Heart right ventricle (tissue), 16 donors: Measurements from ENCODE around the gene TSBP1. TPM values are rescaled to one million over a fixed set of nuclear protein-coding genes. Genes with fewer than 3 reads are reported as not detected.
A peak's percentile ranks its signal among the peaks of the same experiment; 100 is the strongest.

Source experiments
- ATAC-seq, 8 donors: fragments of 200-7000 bp; cut with Tn5 transposase; one replicate each; pipeline ENCODE4 v1.9.1; 2020; ENCODE audit warnings: mild to moderate bottlenecking in 8 of 8, moderate library complexity in 8 of 8, moderate number of reproducible peaks in 1 of 8
- DNase-seq, 2 donors: peaks; one replicate each; pipeline ENCODE4 v3.0.0-alpha.2; 2020
- H3K27ac ChIP-seq, 10 donors: fragments of 200-600 bp; sonication (generic) in 2 of 10; one replicate each; pipeline versions ENCODE4 v1.5.0 to v1.8.0; 2020 to 2022; ENCODE audit warnings: mild to moderate bottlenecking in 3 of 10
- H3K27me3 ChIP-seq, 7 donors: fragments of 200-600 bp; one replicate each; pipeline ENCODE4 v1.8.0; 2021 to 2022; ENCODE audit warnings: mild to moderate bottlenecking in 2 of 7
- H3K36me3 ChIP-seq, 9 donors: fragments of 200-600 bp; sonication (generic) in 1 of 9; one replicate each; pipeline versions ENCODE4 v1.5.0 to v1.8.0; 2020 to 2022; ENCODE audit warnings: mild to moderate bottlenecking in 2 of 9
- H3K4me1 ChIP-seq, 9 donors: fragments of 200-600 bp; sonication (generic) in 1 of 9; one replicate each; pipeline versions ENCODE4 v1.5.0 to v1.8.0; 2020 to 2022; ENCODE audit warnings: mild to moderate bottlenecking in 4 of 9
- H3K4me3 ChIP-seq, 10 donors: fragments of 200-600 bp; sonication (generic) in 2 of 10; one replicate each; pipeline versions ENCODE4 v1.5.0 to v1.8.0; 2020 to 2022; ENCODE audit warnings: mild to moderate bottlenecking in 7 of 10, moderate library complexity in 2 of 10
- H3K9me3 ChIP-seq, 11 donors: fragments of 200-600 bp in 10 of 11; sonication (generic) in 2 of 11; one replicate each; pipeline versions ENCODE4 v1.5.0 to v1.8.0; 2013 to 2022; ENCODE audit warnings: mild to moderate bottlenecking in 2 of 11, control low read depth in 1 of 11, moderate library complexity in 1 of 11
- WGBS, 2 donors: extraction: QIAGEN DNeasy Blood & Tissue Kit; methylation state at CpG; one replicate each; pipeline ENCODE4 v1.1.7; 2013; ENCODE audit warnings: inconsistent platforms in 1 of 2; 5-methylcytosine and 5-hydroxymethylcytosine counted together
- intact Hi-C, 10 donors: fragments of 100-400 bp; cut with DNase I; formaldehyde crosslinking; loops; one replicate each; pipeline versions ENCODE4 v1.11.1 to v1.14.2; 2022
- polyA plus RNA-seq, 2 donors: library from polyadenylated mRNA; stranded (reverse); fragments of 200-250 nt; gene quantifications; one replicate each; pipeline ENCODE4 v1.2.3, GENCODE V29; 2013
- total RNA-seq, 10 donors: library from RNA; stranded (reverse); fragmentation: NEBNext Ultra II Directional in 3 of 10; extraction: Animal tissue kit (Norgen Biotek cat#: 25700) in 3 of 10; gene quantifications; one replicate each; pipeline versions ENCODE4 v1.2.1 to v1.2.4, GENCODE V29; 2021 to 2023
- TF ChIP-seq, protein P1 (sequence below), 9 donors: fragments of 200-600 bp; sonication (generic) in 2 of 9; IDR thresholded peaks; one replicate each; pipeline versions ENCODE4 v1.5.0 to v1.8.0; 2021 to 2022; ENCODE audit warnings: antibody characterized with exemption in 9 of 9, mild to moderate bottlenecking in 5 of 9, moderate library complexity in 1 of 9
- donor health status: Arrhythmogenic right ventricular cardiomyopathy.
- donor health status: ischemic (EF 13 %, LVEDD 7.1; RV severe dilation, severe dysfunction).
- donor health status: healthy with polysubstance abuse.
- donor health status: DM: no; HTN: yes; CAD: no.
- donor health status: DM: no; HTN: no; CAD: no.
- donor health status: ischemic (EF 25% LVEDD 6.9; RV normal size, moderate dysfunction).
- donor health status: ischemic (EF 25% LVEDD 5.7; RV mildly dilated, moderate dysfunction).
- donor health status: healthy.
- donor health status: DM: yes; HTN: yes; CAD: no.
- donor health status: Ischemic cardiomyopathy.
- donor health status: ischemic (EF 35%, LVEDD 5.7; RV mildly dilated, moderate dysfunction).
- donor health status: nonischemic (EF 11% LVEDD 7.7; RV severe dilation, severe dysfunction).
- donor health status: DM: yes; HTN: yes; CAD: no.
- donor health status: PGD.
- donor health status: ischemic (EF 29% LVEDD 5.4; RV normal size, mild dysfunction).
- donor health status: nonischemic (EF 23%, LVEDD 6.1; RV moderate dilation, normal function).

Gene TSBP1
- total and polyA plus RNA-seq, 12 donors = not detected

DNA sequence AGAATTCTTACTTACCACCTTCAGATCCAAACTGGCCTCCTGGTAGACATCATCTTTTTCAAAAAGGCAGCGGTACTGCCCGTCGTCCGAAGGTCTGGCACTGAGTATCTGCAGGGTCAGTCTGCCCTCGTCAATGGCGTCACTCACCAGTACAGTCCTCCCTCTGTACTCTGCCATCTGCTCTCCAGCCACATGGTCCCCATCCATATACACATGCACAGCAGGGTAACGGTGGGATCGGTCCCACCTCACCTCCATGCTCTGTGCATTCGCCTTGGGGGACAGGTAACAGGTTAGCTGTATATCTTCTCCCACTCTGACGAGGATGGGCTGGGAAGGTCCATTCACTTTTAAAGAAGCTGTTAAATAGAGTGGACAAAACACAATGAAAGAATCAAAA, 24.3 kb upstream of the TSBP1 start:
- H3K27ac ChIP-seq = no peak overlapping the region
- DNase-seq = no peak
- H3K9me3 ChIP-seq = no peaks in the 10 kb centered on the region
- WGBS, 2 donors = 92 to 95% methylated on average over 10 of the region's 10 CpGs
- peaks cover 0 to 5% (median 0%) of the 10 kb centered on the region in 7 donors for H3K27me3 ChIP-seq
- no peaks in the 10 kb centered on the region for H3K36me3 ChIP-seq
- TF ChIP-seq, protein P1, sequence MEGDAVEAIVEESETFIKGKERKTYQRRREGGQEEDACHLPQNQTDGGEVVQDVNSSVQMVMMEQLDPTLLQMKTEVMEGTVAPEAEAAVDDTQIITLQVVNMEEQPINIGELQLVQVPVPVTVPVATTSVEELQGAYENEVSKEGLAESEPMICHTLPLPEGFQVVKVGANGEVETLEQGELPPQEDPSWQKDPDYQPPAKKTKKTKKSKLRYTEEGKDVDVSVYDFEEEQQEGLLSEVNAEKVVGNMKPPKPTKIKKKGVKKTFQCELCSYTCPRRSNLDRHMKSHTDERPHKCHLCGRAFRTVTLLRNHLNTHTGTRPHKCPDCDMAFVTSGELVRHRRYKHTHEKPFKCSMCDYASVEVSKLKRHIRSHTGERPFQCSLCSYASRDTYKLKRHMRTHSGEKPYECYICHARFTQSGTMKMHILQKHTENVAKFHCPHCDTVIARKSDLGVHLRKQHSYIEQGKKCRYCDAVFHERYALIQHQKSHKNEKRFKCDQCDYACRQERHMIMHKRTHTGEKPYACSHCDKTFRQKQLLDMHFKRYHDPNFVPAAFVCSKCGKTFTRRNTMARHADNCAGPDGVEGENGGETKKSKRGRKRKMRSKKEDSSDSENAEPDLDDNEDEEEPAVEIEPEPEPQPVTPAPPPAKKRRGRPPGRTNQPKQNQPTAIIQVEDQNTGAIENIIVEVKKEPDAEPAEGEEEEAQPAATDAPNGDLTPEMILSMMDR (IDR thresholded peaks at IDR 0.05) = no peak
- no peak for ATAC-seq
- H3K4me1 ChIP-seq = peaks cover 0 to 19% (median 3%) of the 10 kb centered on the region in 9 donors
- no peak overlapping the region for H3K4me3 ChIP-seq
- intact Hi-C loops = loop anchor here in 2 of 10 donors (10.0 kb wide), 2 partner anchors 141 to 151 kb away; no protein-coding TSS in a partner anchor

DNA sequence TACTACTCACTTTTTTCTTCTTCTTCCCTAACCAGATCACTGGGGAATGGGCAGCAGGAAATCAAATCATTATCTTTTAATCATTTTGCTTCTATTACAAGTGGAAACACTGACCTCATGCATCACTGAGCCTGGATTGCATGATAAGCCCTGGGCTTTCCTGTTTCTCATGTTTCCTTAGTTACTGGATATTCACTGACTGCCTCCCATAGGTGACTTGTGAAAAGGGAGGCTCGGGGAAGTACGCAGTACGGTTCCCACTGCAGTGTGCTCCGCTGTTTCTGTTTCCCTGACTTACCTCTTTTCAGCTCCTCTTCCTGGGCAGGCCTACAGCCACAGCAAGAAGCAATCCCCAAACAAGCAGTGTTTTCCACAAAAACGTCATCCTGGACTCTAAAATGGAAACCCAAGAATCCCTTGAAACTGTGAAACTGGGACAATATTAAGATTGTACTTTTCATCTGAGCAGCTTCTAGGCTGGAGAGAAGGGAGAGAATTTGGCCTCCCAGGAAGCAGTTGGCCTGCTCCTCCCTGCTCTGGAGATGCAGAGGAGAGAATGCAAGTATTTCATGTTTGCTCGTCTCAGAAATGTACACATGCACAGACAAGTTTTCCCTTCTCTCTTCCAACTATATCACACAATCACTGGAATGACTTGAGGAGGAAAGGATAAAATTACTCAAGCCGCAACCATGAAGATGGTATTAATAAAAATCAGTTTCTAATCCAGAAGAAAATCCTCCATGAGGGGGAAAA, 22.1 kb upstream of the TSBP1 start:
- H3K9me3 ChIP-seq = no peaks in the 10 kb centered on the region
- H3K27ac ChIP-seq = peak overlapping the region in 9 of 10 donors; percentile 23 to 87 (median 61)
- ATAC-seq = peak; percentile 88 to 99 (median 96)
- peaks cover 0 to 10% (median 0%) of the 10 kb centered on the region in 7 donors for H3K27me3 ChIP-seq
- WGBS, 2 donors = 52% methylated on average over 7 of the region's 7 CpGs
- H3K4me1 ChIP-seq = peaks cover 0 to 19% (median 3%) of the 10 kb centered on the region in 9 donors
- DNase-seq = peak in 1 of 2 donors; percentile 59
- no peak overlapping the region for H3K4me3 ChIP-seq
- TF ChIP-seq, protein P1 (IDR thresholded peaks at IDR 0.05) = peak in 3 of 9 donors; percentile 9 to 43 (median 28)
- no peaks in the 10 kb centered on the region for H3K36me3 ChIP-seq
- intact Hi-C loops = loop anchor here in 4 of 10 donors (5.0 to 10.0 kb wide), 3 partner anchors 139 to 149 kb away; no protein-coding TSS in a partner anchor

DNA sequence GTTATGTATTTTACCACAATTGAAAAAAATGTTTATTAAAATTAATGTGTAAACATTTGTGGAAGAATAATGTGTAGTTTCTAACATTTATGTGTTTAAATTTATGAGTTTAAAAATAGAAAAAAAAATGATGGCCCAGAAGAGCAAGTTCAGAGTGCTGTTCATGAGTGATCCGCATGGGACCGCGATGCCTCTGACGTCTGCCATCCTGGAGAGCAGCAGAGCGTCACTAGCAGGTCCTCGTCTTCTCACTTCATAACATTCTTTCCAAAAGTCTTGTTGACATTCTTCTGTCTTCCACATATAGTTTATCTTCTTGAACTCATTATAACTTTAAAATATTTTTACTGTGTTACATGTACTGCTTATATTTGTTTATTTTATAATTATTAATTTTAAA, 19.8 kb upstream of the TSBP1 start:
- intact Hi-C loops = loop anchor here in 5 of 10 donors (2.0 to 10.0 kb wide), 4 partner anchors 137 to 147 kb away; no protein-coding TSS in a partner anchor
- Histone ChIP-seq H3K27me3 (peaks cover 0 to 10% (median 0%) of the 10 kb centered on the region in 7 donors), H3K36me3 (no peaks in the 10 kb centered on the region), H3K27ac (no peak overlapping the region), H3K9me3 (no peaks in the 10 kb centered on the region), H3K4me1 (peaks cover 0 to 22% (median 4%) of the 10 kb centered on the region in 9 donors), H3K4me3 (no peak overlapping the region)
- TF ChIP-seq, protein P1 (IDR thresholded peaks at IDR 0.05) = no peak
- DNase-seq = no peak
- ATAC-seq = no peak
- WGBS, 2 donors = 83 to 87% methylated on average over 6 of the region's 6 CpGs

DNA sequence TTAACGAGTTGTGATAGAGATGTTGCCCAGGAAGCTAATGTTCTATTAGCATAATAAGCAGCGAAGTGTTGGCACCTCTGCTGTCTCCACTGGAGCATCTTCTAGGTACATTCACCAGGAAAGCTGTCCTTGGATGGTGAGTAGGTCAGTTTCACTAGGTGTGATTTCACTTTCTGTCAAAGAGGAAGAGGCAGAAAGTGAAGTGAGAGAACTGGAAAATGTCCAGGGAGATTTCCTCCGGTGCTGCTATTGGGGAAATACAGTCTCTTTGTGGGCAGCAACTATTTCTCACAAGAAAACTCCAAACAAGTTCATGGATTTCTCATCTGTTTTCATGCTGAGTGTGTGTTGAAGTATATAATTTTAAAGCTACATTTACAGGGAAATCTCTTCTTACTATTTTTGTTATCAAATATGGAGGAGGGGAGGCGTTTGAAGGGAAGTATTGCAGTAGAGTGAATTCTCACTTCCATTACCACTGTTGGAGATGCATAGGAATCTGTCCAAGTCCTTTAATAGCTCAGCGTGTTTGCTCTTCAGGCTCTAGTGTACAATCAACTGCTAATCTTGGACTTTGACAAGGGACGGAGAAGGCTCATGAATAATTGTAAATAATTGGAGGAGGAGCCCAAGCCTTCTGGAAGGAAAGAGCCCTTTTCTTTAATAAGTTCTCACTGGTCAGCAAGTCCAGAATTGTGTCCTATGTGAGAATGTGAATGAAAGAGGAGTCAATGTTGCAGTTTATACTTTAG, 16.1 kb upstream of the TSBP1 start:
- H3K9me3 ChIP-seq = no peaks in the 10 kb centered on the region
- DNase-seq = no peak
- intact Hi-C loops = no loop called here
- no peak for ATAC-seq
- TF ChIP-seq, protein P1 (IDR thresholded peaks at IDR 0.05) = no peak
- H3K4me1 ChIP-seq = peaks cover 0 to 9% (median 2%) of the 10 kb centered on the region in 9 donors
- peaks cover 0 to 9% (median 0%) of the 10 kb centered on the region in 7 donors for H3K27me3 ChIP-seq
- H3K4me3 ChIP-seq = no peak overlapping the region
- H3K27ac ChIP-seq = no peak overlapping the region
- WGBS, 2 donors = 41% methylated on average over 6 of the region's 6 CpGs
- H3K36me3 ChIP-seq = no peaks in the 10 kb centered on the region
